ENCODE data around the gene YOD1. TPM values are rescaled to one million over a fixed set of nuclear protein-coding genes. Genes with fewer than 3 reads are reported as not detected.
A peak's percentile ranks its signal among the peaks of the same experiment; 100 is the strongest.

YOD1 gene
- total and polyA plus RNA-seq, 2 of the 13 experiments (the other 11 are each of a cell fraction or from before 2014, with no cell fraction given), result 3.4 to 9.1 TPM

GRCh38 chr1:207049514-207049913 lies 1.5 kb downstream of the YOD1 start (continued):
- TF ChIP-seq, protein P1, sequence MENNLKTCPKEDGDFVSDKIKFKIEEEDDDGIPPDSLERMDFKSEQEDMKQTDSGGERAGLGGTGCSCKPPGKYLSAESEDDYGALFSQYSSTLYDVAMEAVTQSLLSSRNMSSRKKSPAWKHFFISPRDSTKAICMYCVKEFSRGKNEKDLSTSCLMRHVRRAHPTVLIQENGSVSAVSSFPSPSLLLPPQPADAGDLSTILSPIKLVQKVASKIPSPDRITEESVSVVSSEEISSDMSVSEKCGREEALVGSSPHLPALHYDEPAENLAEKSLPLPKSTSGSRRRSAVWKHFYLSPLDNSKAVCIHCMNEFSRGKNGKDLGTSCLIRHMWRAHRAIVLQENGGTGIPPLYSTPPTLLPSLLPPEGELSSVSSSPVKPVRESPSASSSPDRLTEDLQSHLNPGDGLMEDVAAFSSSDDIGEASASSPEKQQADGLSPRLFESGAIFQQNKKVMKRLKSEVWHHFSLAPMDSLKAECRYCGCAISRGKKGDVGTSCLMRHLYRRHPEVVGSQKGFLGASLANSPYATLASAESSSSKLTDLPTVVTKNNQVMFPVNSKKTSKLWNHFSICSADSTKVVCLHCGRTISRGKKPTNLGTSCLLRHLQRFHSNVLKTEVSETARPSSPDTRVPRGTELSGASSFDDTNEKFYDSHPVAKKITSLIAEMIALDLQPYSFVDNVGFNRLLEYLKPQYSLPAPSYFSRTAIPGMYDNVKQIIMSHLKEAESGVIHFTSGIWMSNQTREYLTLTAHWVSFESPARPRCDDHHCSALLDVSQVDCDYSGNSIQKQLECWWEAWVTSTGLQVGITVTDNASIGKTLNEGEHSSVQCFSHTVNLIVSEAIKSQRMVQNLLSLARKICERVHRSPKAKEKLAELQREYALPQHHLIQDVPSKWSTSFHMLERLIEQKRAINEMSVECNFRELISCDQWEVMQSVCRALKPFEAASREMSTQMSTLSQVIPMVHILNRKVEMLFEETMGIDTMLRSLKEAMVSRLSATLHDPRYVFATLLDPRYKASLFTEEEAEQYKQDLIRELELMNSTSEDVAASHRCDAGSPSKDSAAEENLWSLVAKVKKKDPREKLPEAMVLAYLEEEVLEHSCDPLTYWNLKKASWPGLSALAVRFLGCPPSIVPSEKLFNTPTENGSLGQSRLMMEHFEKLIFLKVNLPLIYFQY (CRISPR knock-in tag; IDR thresholded peaks at IDR 0.05; ENCODE audit: borderline replicate concordance), result no peak

- no peak for DNase-seq (ENCODE audit: low spot score)
- peaks cover 56% of the 10 kb centered on the region for H3K79me2 ChIP-seq (ENCODE audit: insufficient read depth, low read length)
- FAIRE-seq, result no peak
- no peak overlapping the region for H3K9ac ChIP-seq (ENCODE audit: insufficient read depth, low read depth, low read length)
- POLR2A ChIA-PET, result no interaction called here
- H3K9me3 ChIP-seq (ENCODE audit: low read length), result no peaks in the 10 kb centered on the region
- in situ Hi-C loops (cut with HindIII; ENCODE audit: extremely low pct_ligation_motif_present, low pct_unique_long_range_greater_than_20kb) (no loop called here), intact Hi-C loops (cut with micrococcal nuclease; ENCODE audit: unreplicated experiment) (no loop called here)
- no TSS peak for BruUV-seq (replicated peaks)
- CTCF ChIA-PET (ENCODE audit: low intra/inter-chr PET ratio, low total read pairs), result interaction anchor here (3.2 kb wide), 1 partner anchor 28 kb away, joined by 14 read pairs; no protein-coding TSS in a partner anchor
- 76% methylated on average over 4 of the region's 4 CpGs for WGBS (ENCODE audit: low lambda C conversion rate)
- no peak overlapping the region for H2AFZ ChIP-seq (ENCODE audit: low read length)
- H3K27ac ChIP-seq (ENCODE audit: extremely low read length, insufficient read depth, low read length), result no peak overlapping the region
- no peak overlapping the region; a peak in 1 of 6 replicates for H3K4me3 ChIP-seq (replicated peaks in 1 of 3; ENCODE audit: insufficient read depth in 1 of 3, low read depth in 2 of 3, low read length in 3 of 3)
- peaks cover 0 to 10% of the 10 kb centered on the region in 2 experiments; a peak in 1 of 5 replicates for H3K36me3 ChIP-seq (replicated peaks in 1 of 2; ENCODE audit: control insufficient read depth in 1 of 2, insufficient read depth in 2 of 2, low read length in 2 of 2)
- H3K27me3 ChIP-seq (ENCODE audit: control insufficient read depth in 1 of 2, insufficient read depth in 2 of 2, low read length in 2 of 2), result no peaks in the 10 kb centered on the region; a peak in 1 of 5 replicates
- peaks cover 62% of the 10 kb centered on the region for H3K4me1 ChIP-seq (ENCODE audit: insufficient read depth, low read length)
- no peaks in the 10 kb centered on the region; the same call in none of the 2 replicates for H4K20me1 ChIP-seq (ENCODE audit: insufficient read depth, low read length)
- H3K4me2 ChIP-seq (ENCODE audit: low read depth, low read length), result peak overlapping the region; percentile 98; the same call in 1 of the 2 replicates
- no peak for ATAC-seq
- TF ChIP-seq ZNF776 (CRISPR knock-in tag; IDR thresholded peaks at IDR 0.05) (no peak), ZSCAN9 (CRISPR knock-in tag; IDR thresholded peaks at IDR 0.05; ENCODE audit: borderline replicate concordance) (no peak), TEF (CRISPR knock-in tag; IDR thresholded peaks at IDR 0.05) (no peak), ZNF335 (CRISPR knock-in tag; IDR thresholded peaks at IDR 0.05) (no peak), ZNF773 (CRISPR knock-in tag; IDR thresholded peaks at IDR 0.05; ENCODE audit: borderline replicate concordance) (no peak), KDM6A (CRISPR knock-in tag; IDR thresholded peaks at IDR 0.05; ENCODE audit: low read depth) (no peak), HMG20A (CRISPR knock-in tag; IDR thresholded peaks at IDR 0.05; ENCODE audit: borderline replicate concordance) (no peak)
- TF ChIP-seq, protein P2, sequence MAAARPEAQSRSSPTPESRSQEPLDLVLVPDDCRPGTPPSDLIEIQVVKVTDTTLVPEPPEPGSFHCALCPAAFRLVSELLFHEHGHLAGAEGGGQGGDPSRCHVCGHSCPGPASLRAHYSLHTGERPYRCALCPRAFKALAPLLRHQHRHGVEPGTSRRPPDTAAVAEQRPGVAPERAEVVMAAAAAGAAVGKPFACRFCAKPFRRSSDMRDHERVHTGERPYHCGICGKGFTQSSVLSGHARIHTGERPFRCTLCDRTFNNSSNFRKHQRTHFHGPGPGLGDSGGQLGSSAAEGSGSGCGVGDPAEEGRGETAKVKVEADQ (CRISPR knock-in tag; IDR thresholded peaks at IDR 0.05; ENCODE audit: borderline replicate concordance), result no peak
Measured at GRCh38 chr1:207049054-207049453, 2.0 kb downstream of the YOD1 start.
